Adrenal gland (tissue), 12 donors: Measurements from ENCODE around the gene TAF1B. TPM values are rescaled to one million over a fixed set of nuclear protein-coding genes. Genes with fewer than 3 reads are reported as not detected.

Source experiments
- DNase-seq, 7 donors: peaks; one replicate each; pipeline ENCODE4 v3.0.0-alpha.2; 2019 to 2020
- H3K27ac ChIP-seq, 5 donors: fragments of 200-600 bp; sonication (generic) in 4 of 5; 1 replicate in 3 of 5; 2 replicates in 2 of 5; pipeline versions ENCODE4 v1.5.1 to v1.8.0; 2016 to 2020; ENCODE audit warnings: mild to moderate bottlenecking in 1 of 5
- H3K27me3 ChIP-seq: fragments of 200-600 bp; 2 replicates; pipeline ENCODE4 v1.8.0; 2021
- H3K36me3 ChIP-seq, 2 donors: fragments of 200-600 bp; replicated peaks in 1 of 2; 1 replicate in 1 of 2; 2 replicates in 1 of 2; pipeline versions ENCODE4 v1.5.1 to v1.8.0; 2018 to 2022
- H3K4me1 ChIP-seq, 2 donors: fragments of 200-600 bp; replicated peaks in 1 of 2; 1 replicate in 1 of 2; 2 replicates in 1 of 2; pipeline versions ENCODE4 v1.5.1 to v1.8.0; 2018 to 2021
- H3K4me3 ChIP-seq, 4 donors: fragments of 200-600 bp; sonication (generic) in 3 of 4; one replicate each; pipeline ENCODE4 v1.5.1; 2016 to 2018
- H3K9me3 ChIP-seq, 3 donors: fragments of 200-600 bp; sonication (generic) in 1 of 3; replicated peaks in 1 of 3; 1 replicate in 2 of 3; 2 replicates in 1 of 3; pipeline versions ENCODE4 v1.5.1 to v1.8.0; 2016 to 2021
- POLR2A ChIP-seq, 2 donors: fragments of 450-650 bp; IDR thresholded peaks; one replicate each; pipeline ENCODE4 v1.6.1; 2017; ENCODE audit warnings: antibody characterized with exemption in 2 of 2, mild to moderate bottlenecking in 2 of 2, moderate library complexity in 1 of 2
- WGBS, 4 donors: extraction: QIAGEN DNeasy Blood & Tissue Kit in 2 of 4; methylation state at CpG; one replicate each; pipeline versions ENCODE4 v1.1.5 to v1.1.7; 2013 to 2017; 5-methylcytosine and 5-hydroxymethylcytosine counted together
- intact Hi-C, 2 donors: fragments of 100-400 bp; cut with DNase I; formaldehyde crosslinking; loops; one replicate each; pipeline versions ENCODE4 v1.14.1 to v1.15.0; 2022 to 2023
- polyA plus RNA-seq, 3 donors: library from polyadenylated mRNA; stranded (reverse); fragments of 200-250 nt in 2 of 3; fragments of 350-450 nt in 1 of 3; fragmentation: Illumina TruSeq in 1 of 3; extraction: RNeasy Lipid Tissue Mini Kit (QIAGEN cat#74804) in 1 of 3; gene quantifications; one replicate each; pipeline ENCODE4 v1.2.3, GENCODE V29; 2013 to 2014
- total RNA-seq, 9 donors: library from RNA; depleted of rRNA in 4 of 9; stranded (reverse); fragments of >200 nt in 4 of 9; fragments of 120-200 nt in 1 of 9; fragmentation: NEBNext Ultra II Directional in 1 of 9; extraction: Animal tissue kit (Norgen Biotek cat#: 25700) in 1 of 9; gene quantifications; one replicate each; pipeline versions ENCODE4 v1.1.0 to v1.2.4, GENCODE V29; 2013 to 2023
- TF ChIP-seq, protein P1 (sequence below), 6 experiments: fragments of 450-650 bp in 4 of 6; fragments of 200-600 bp in 2 of 6; sonication (generic) in 1 of 6; IDR thresholded peaks; 1 replicate in 5 of 6; 2 replicates in 1 of 6; pipeline versions ENCODE4 v1.5.1 to v1.8.0; 2016 to 2021; ENCODE audit warnings: antibody characterized with exemption in 6 of 6, mild to moderate bottlenecking in 2 of 6, moderate library complexity in 1 of 6
- donor health status: healthy with polysubstance abuse.
- donor health status: Bipolar disorder and iron deficiency.
- donor health status: DM: yes; HTN: yes; CAD: no.
- donor health status: DM: no; HTN: no; CAD: no.
- donor health status: DM: no; HTN: no; CAD: no.
- donor health status: DM: yes; HTN: yes; CAD: no.

The TAF1B gene
- total and polyA plus RNA-seq, 12 donors, result 3.1 to 21.6 (median 14.9) TPM

DNA sequence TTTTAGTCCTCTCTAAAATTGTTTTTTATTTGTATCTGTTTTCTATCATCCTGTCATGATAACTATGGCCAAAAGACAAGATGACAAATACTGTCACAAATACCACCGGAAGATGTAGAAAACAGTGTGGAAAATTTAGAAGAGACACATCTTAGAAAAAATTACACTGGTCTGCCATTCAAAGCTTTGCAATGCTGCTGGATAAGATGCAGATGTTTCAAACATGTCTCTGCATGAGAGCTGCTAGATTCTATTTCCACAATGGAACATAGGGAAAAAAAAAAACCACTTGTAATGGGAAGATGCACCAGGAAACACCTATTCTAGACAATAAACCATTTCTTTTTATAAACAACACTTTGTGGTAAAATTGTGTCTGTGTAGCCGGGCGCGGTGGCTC lies 5.8 kb upstream of the TAF1B start:
- Histone ChIP-seq H3K27me3 (no peaks in the 10 kb centered on the region), H3K4me3 (no peak overlapping the region), H3K27ac (no peak overlapping the region), H3K36me3 (no peaks in the 10 kb centered on the region), H3K4me1 (no peaks in the 10 kb centered on the region), H3K9me3 (no peaks in the 10 kb centered on the region)
- intact Hi-C loops, result no loop called here
- DNase-seq, result no peak
- 84 to 94% (median 92%) methylated on average over 4 of the region's 4 CpGs for WGBS, 4 donors
- TF ChIP-seq, protein P1, sequence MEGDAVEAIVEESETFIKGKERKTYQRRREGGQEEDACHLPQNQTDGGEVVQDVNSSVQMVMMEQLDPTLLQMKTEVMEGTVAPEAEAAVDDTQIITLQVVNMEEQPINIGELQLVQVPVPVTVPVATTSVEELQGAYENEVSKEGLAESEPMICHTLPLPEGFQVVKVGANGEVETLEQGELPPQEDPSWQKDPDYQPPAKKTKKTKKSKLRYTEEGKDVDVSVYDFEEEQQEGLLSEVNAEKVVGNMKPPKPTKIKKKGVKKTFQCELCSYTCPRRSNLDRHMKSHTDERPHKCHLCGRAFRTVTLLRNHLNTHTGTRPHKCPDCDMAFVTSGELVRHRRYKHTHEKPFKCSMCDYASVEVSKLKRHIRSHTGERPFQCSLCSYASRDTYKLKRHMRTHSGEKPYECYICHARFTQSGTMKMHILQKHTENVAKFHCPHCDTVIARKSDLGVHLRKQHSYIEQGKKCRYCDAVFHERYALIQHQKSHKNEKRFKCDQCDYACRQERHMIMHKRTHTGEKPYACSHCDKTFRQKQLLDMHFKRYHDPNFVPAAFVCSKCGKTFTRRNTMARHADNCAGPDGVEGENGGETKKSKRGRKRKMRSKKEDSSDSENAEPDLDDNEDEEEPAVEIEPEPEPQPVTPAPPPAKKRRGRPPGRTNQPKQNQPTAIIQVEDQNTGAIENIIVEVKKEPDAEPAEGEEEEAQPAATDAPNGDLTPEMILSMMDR (IDR thresholded peaks at IDR 0.05), result no peak
- TF ChIP-seq POLR2A (IDR thresholded peaks at IDR 0.05), result no peak

DNA sequence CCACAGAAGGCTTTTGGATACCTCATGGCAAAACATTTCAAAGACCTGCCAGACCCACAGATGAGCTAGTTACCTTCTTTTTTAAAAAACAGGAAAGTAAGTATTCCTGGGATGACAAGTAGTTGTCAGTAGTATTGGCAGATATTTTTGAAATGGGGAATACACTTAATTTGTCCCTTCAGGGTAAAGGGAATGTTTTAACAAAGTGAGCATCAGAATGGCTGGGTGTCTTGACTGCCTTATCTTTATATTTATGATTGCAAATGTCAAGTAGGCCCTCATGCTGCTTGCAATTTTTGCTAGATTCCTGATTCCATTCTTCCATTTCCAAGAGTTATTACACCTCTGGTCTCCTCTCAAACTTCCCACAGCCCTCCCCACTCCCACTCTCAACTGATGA lies 4.9 kb upstream of the TAF1B start:
- no peak for TF ChIP-seq POLR2A (IDR thresholded peaks at IDR 0.05)
- TF ChIP-seq, protein P1 (IDR thresholded peaks at IDR 0.05), result no peak
- Histone ChIP-seq H3K27ac (no peak overlapping the region), H3K36me3 (no peaks in the 10 kb centered on the region), H3K4me3 (no peak overlapping the region), H3K4me1 (peaks cover 0 to 6% of the 10 kb centered on the region in 2 donors), H3K27me3 (no peaks in the 10 kb centered on the region), H3K9me3 (no peaks in the 10 kb centered on the region)
- no peak for DNase-seq
- intact Hi-C loops, result no loop called here

DNA sequence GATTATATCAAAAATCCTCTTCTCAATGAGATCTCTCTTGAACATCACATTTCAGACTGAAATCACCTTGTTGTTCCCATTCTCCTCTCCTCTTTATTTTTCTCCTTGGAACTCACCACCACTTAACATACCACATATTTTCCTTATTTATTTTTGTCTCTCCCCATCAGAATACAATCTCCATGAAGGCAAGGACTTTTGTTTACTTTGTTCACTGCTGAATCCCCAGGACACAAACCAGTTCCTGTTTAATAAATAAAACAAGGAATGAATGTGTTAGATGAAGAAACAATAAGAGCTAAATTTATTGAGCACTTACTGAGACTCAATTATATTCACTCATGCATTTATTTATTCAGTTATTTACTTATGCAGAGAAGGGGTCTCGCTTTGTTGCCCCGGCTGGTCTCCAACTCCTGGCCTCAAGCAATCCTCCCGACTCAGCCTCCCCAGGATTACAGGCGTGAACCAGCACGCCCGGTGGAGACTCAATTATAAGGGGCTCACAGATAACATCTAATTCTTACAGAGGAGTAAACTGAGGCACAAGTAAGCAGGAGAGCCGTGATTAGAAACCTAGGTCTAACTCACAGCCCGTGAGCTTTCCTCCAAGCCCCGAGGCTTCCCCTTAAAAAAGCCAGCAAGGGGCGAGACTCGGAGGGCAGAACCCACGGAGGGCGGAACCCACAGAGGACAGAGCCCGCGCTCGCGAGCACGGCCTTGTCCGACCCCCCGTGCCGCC lies 616 bp upstream of the TAF1B start:
- H3K4me1 ChIP-seq, result peaks cover 0 to 34% of the 10 kb centered on the region in 2 donors
- H3K27me3 ChIP-seq, result no peaks in the 10 kb centered on the region
- H3K4me3 ChIP-seq, result peak overlapping the region in 3 of 4 donors; percentile 74 to 97 (median 85)
- peaks cover 0 to 10% of the 10 kb centered on the region in 2 donors for H3K36me3 ChIP-seq
- H3K9me3 ChIP-seq, result no peaks in the 10 kb centered on the region
- 18 to 23% (median 20%) methylated on average over 15 to 21 of the region's 21 CpGs for WGBS, 4 donors
- TF ChIP-seq, protein P1 (IDR thresholded peaks at IDR 0.05), result no peak
- TF ChIP-seq POLR2A (IDR thresholded peaks at IDR 0.05), result no peak
- H3K27ac ChIP-seq, result peak overlapping the region in 3 of 5 donors; percentile 80 to 90 (median 87)
- no peak for DNase-seq
- intact Hi-C loops, result no loop called here

DNA sequence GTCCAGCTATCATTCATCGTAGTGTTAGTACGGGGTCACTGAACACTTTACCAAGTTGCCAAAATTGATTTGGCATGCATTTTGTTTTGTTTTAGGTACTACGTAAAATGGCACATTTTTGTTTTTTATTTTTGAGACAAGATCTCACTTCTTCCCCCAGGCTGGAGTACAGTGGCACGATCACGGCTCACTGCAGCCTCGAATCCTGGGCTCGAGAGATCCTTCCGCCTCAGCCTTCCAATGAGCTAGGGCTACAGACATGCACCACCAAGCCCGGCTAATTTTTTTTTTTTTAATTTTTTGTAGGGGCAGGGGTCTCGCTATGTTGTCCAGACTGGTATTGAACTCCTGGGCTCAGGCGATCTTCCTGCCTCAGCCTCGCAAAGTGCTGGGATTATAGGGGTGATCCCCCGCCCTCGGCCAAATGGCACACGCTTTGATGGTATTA lies 786 bp downstream of the TAF1B start:
- peak overlapping the region in 3 of 4 donors; percentile 74 to 97 (median 85) for H3K4me3 ChIP-seq
- peak overlapping the region in 4 of 5 donors; percentile 70 to 90 (median 84) for H3K27ac ChIP-seq
- DNase-seq, result peak in 2 of 7 donors; percentile 24 to 46
- TF ChIP-seq POLR2A (IDR thresholded peaks at IDR 0.05), result no peak
- TF ChIP-seq, protein P1 (IDR thresholded peaks at IDR 0.05), result no peak
- H3K36me3 ChIP-seq, result peaks cover 0 to 10% of the 10 kb centered on the region in 2 donors
- peaks cover 0 to 45% of the 10 kb centered on the region in 2 donors for H3K4me1 ChIP-seq
- H3K27me3 ChIP-seq, result no peaks in the 10 kb centered on the region
- H3K9me3 ChIP-seq, result no peaks in the 10 kb centered on the region
- 24 to 31% (median 26%) methylated on average over 15 of the region's 15 CpGs for WGBS, 4 donors
- intact Hi-C loops, result no loop called here
